NT2/D1 (cell line): ENCODE measurements around the gene C11orf98.
A peak's percentile ranks its signal among the peaks of the same experiment; 100 is the strongest.
"Not testable (repeated sequence)": the region's sequence is repeated elsewhere in the genome, so short reads cannot be mapped to it uniquely, and the experiment has no call there.

Experiments
- DNase-seq: peaks from one replicate; pipeline ENCODE4 v3.0.0-alpha.2; 2011; ENCODE audit warnings: low read depth, low spot score
- H3K27me3 ChIP-seq: 2 replicates; pipeline ENCODE4 v1.6.0; 2011; ENCODE audit warnings: mild to moderate bottlenecking; ENCODE audit not compliant: insufficient read length, insufficient read depth
- H3K36me3 ChIP-seq: 2 replicates; pipeline ENCODE4 v1.6.1; 2011; ENCODE audit warnings: mild to moderate bottlenecking, low read length, mixed read lengths; ENCODE audit not compliant: insufficient read depth, insufficient read length
- H3K4me1 ChIP-seq: 2 replicates; pipeline ENCODE4 v1.5.1; 2011; ENCODE audit not compliant: insufficient read depth, insufficient read length
- H3K4me3 ChIP-seq: 2 replicates; pipeline ENCODE4 v1.5.1; 2011; ENCODE audit warnings: low read depth; ENCODE audit not compliant: insufficient read length
- H3K9ac ChIP-seq: 2 replicates; pipeline ENCODE4 v1.6.0; 2011; ENCODE audit warnings: low read depth; ENCODE audit not compliant: insufficient read length
- H3K9me3 ChIP-seq: 2 replicates; pipeline ENCODE4 v1.5.1; 2011; ENCODE audit warnings: mild to moderate bottlenecking, low read length; ENCODE audit not compliant: insufficient read depth
- SUZ12 ChIP-seq: IDR thresholded peaks from 2 replicates; pipeline ENCODE4 v1.6.1; 2011; ENCODE audit not compliant: insufficient read length, insufficient read depth; ENCODE audit errors: extremely low read depth
- YY1 ChIP-seq: IDR thresholded peaks from 2 replicates; pipeline ENCODE4 v1.6.1; 2011; ENCODE audit not compliant: insufficient read length, insufficient read depth
- ZNF274 ChIP-seq: IDR thresholded peaks from 2 replicates; pipeline ENCODE4 v1.6.1; 2011; ENCODE audit warnings: mild to moderate bottlenecking, low read depth, low read length

C11orf98 gene

DNA sequence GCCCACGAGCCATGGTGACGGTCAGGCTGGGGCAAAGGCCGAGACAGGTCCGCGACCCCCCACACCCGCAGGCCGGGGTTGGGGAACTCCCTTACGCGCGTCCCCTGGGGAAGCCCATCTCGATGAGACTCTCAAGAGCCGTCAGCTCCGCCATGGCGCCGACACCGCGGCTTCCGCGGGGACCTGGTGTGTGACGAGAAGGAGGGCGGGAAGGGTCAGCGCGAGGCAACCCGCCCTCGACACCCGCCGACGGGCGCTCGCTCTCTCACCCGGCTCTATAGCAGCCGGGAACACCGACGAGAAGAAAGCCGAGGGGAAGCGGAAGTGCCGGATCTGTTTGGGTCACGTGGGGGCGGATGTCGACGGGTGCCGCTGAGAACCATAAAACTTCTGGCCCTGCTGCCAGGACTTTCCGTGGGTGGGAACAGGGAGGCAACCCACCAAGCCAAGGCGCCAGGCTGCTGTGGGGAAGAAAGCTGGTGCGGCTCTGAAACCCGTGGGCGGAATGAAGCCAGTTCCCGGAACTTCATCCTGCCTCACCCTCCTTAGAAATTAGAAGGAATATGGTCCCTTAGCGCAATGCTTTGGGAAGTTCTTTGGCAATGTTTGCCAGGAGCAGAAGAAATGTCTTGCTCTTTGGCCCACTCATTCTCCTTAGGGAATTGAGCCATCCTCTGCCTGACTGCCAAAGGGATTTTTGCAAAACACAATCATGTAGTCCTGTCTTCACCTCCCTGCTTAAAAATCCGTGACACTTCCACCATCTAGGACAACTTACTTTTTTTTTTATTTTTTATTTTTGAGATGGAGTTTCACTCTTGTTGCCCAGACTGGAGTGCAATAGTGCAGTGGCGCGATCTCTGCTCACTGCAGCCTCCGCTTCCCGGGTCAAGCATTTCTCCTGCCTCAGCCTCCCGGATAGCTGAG lies 14.0 kb upstream of the C11orf98 start, which contains the start of gene UBXN1:
TSS of gene UBXN1 (minus strand) at position 304 of the 927 bp plus-strand sequence. CDS start at position 154, 150 bp downstream.
- Histone ChIP-seq H3K4me3 (peak within 1 kb of the TSS; percentile 97), H3K27me3 (no peaks in the 10 kb centered on the region), H3K4me1 (peaks cover 3% of the 10 kb centered on the region), H3K36me3 (peaks cover 33% of the 10 kb centered on the region), H3K9me3 (no peaks in the 10 kb centered on the region), H3K9ac (peak within 1 kb of the TSS; percentile 98)
- no peak for DNase-seq
- TF ChIP-seq ZNF274 (no peak), SUZ12 (no peak), YY1 (no peak)

DNA sequence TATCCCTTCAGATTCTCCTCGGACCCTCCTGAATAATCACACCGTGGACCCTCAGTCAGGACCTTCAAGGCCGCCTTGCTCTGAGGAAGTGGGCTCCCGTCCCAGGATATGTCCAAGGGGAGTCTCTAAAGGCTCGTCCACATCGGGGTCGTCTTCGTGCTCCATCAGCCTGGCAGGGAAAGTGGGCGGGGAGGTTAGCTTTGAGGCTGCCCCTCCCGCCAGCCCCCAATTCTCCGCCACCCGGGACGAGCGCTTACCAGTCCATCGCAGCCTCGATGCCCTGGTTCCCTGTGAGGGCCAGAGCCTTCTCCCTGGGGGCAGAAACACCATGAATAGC lies 13.4 kb upstream of the C11orf98 start:
- Histone ChIP-seq H3K27me3 (no peaks in the 10 kb centered on the region), H3K4me3 (peak overlapping the region; percentile 97), H3K36me3 (peaks cover 40% of the 10 kb centered on the region), H3K9ac (peak overlapping the region; percentile 98), H3K4me1 (peaks cover 3% of the 10 kb centered on the region), H3K9me3 (no peaks in the 10 kb centered on the region)
- TF ChIP-seq SUZ12 (no peak), ZNF274 (no peak), YY1 (no peak)
- no peak for DNase-seq

DNA sequence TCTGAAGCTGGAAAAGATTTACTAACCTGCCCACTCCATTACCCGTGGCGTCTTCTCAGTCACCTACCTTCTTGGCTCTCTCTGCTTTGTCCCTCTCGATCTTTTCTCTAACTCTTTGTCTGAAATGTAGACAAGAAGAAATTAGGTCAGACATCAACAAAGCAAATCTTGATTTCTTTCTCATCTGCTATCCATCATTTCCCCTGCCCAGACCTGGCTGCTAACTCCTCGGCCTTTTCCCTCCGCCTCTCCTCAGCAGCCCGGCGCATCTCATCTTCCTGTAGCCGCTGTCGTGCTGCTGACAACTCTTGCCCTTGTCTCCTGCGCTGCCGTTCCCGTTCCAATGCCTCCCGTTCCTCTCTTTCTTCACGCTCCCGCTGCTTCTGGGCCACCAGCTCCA lies 12.7 kb upstream of the C11orf98 start:
- Histone ChIP-seq H3K27me3 (no peaks in the 10 kb centered on the region), H3K4me3 (peak overlapping the region; percentile 97), H3K9ac (peak overlapping the region; percentile 98), H3K9me3 (no peaks in the 10 kb centered on the region), H3K36me3 (peaks cover 47% of the 10 kb centered on the region), H3K4me1 (peaks cover 5% of the 10 kb centered on the region)
- no peak for DNase-seq
- TF ChIP-seq SUZ12, result no peak
- TF ChIP-seq YY1, result no peak
- TF ChIP-seq ZNF274, result no peak

DNA sequence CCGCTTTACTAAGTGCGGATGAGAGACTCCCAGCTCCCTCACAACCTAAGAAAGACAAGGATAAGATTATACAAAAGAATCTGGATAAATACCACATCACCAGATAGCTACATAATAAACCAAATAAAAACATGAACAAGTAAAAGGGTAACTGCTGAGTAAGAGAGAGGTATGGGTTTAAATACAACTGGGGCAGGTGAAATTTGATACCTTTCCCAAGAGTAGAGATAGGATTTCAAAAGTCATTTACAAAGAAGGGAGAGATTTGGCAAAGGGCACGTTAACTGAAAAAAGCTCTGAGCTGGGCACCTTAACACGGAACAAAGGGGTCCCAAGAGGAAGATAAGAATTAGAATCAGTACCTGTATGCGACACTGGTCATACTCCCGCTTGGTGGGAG lies 12.1 kb upstream of the C11orf98 start:
- H3K36me3 ChIP-seq, result peaks cover 48% of the 10 kb centered on the region
- H3K4me1 ChIP-seq, result peaks cover 5% of the 10 kb centered on the region
- H3K4me3 ChIP-seq, result no peak overlapping the region
- TF ChIP-seq ZNF274, result no peak
- TF ChIP-seq SUZ12, result no peak
- no peaks in the 10 kb centered on the region for H3K9me3 ChIP-seq
- peak overlapping the region; percentile 23 for H3K9ac ChIP-seq
- no peaks in the 10 kb centered on the region for H3K27me3 ChIP-seq
- no peak for DNase-seq

DNA sequence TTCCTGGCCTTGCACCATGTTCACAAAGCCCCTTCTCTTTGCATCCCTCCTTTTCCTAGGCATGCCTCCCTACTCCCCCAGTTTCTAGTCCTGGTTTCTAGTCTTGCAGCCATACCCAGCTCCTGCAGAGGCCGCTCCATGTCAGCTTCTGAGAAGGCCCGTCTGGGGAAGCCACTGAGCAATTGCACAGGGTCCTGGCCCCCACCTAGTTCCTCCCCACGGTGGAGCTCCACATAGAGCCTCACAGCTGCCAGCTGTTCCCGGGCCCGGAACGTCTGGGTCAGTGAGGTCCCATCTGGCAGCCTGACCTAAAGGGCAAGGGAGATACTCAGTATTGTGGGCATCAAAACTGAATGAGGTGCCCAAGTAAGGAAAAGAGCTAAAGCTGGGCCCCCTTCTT lies 11.7 kb upstream of the C11orf98 start:
- Histone ChIP-seq H3K4me3 (no peak overlapping the region), H3K9ac (no peak overlapping the region), H3K27me3 (no peaks in the 10 kb centered on the region), H3K9me3 (no peaks in the 10 kb centered on the region), H3K36me3 (peaks cover 48% of the 10 kb centered on the region), H3K4me1 (peaks cover 5% of the 10 kb centered on the region)
- no peak for TF ChIP-seq YY1
- DNase-seq, result no peak

DNA sequence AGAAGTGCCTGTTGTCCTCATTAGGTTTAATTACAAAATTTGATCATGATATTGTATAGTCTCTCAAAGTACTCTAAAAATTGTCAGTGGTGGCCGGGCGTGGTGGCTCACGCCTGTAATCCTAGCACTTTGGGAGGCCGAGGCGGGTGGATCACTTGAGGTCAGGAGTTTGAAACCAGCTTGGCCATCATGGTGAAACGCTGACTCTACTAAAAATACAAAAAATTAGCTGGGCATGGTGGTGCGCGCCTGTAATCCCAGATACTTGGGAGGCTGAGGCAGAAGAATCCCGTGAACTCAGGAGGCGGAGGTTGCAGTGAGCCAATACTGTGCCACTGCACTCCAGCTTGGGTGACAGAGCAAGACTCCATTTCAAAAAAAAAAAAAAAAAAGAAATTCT lies 10.4 kb upstream of the C11orf98 start:
- not testable (repeated sequence) for DNase-seq, H3K4me3 ChIP-seq, H3K9me3 ChIP-seq, H3K4me1 ChIP-seq, H3K27me3 ChIP-seq, H3K9ac ChIP-seq
- peaks cover 48% of the 10 kb centered on the region for H3K36me3 ChIP-seq

DNA sequence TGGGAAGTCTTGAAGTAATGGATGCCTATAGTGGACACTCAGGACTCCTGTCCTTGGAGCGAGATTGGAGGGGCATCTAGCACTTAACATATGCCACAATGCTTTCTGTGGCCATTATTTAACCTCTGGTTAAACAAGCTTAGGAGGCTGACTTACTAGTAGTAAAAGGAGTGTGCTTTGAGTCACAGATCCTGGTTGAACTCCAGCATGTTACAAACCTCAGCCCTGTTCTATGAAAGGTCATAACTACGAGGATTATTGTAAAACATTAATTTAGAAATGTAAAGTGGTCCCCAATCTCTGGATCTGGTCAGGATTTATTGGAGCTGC lies 8.2 kb upstream of the C11orf98 start:
- Histone ChIP-seq H3K9me3 (no peaks in the 10 kb centered on the region), H3K27me3 (no peaks in the 10 kb centered on the region), H3K4me3 (no peak overlapping the region), H3K9ac (peak overlapping the region; percentile 98), H3K4me1 (peaks cover 5% of the 10 kb centered on the region), H3K36me3 (peaks cover 57% of the 10 kb centered on the region)
- TF ChIP-seq SUZ12, result no peak
- no peak for TF ChIP-seq YY1
- TF ChIP-seq ZNF274, result no peak
- DNase-seq, result no peak
